DND-41 (cell line): ENCODE results near the gene ANKRD39.

ENCODE experiments used
- ATAC-seq: fragments of 200-7000 bp; cut with Tn5 transposase; 3 replicates; pipeline ENCODE4 v1.9.1; 2021; ENCODE audit warnings: low read depth; ENCODE audit not compliant: insufficient read depth
- DNase-seq: peaks from one replicate; pipeline ENCODE4 v3.0.0-alpha.2; 2020
- H2AFZ ChIP-seq: 2 replicates; pipeline ENCODE4 v1.6.0; 2012; ENCODE audit warnings: low read depth, low read length
- H3K27ac ChIP-seq: 2 replicates; pipeline ENCODE4 v1.5.1; 2012; ENCODE audit warnings: low read length, inconsistent platforms
- H3K27me3 ChIP-seq: fragments of 200-600 bp; sonication (generic); 2 replicates; pipeline ENCODE4 v1.6.0; 2012; ENCODE audit warnings: low read length, mild to moderate bottlenecking, inconsistent platforms; ENCODE audit not compliant: insufficient read depth, poor library complexity
- H3K36me3 ChIP-seq: 2 replicates; pipeline ENCODE4 v1.5.1; 2012; ENCODE audit warnings: low read length, inconsistent platforms; ENCODE audit not compliant: insufficient read depth
- H3K4me1 ChIP-seq: 2 replicates; pipeline ENCODE4 v1.5.1; 2012; ENCODE audit warnings: mild to moderate bottlenecking, low read length; ENCODE audit not compliant: insufficient read depth
- H3K4me2 ChIP-seq: 2 replicates; pipeline ENCODE4 v1.6.0; 2012; ENCODE audit warnings: mild to moderate bottlenecking, moderate library complexity, low read length, inconsistent platforms; ENCODE audit not compliant: insufficient read depth
- H3K4me3 ChIP-seq, 2 experiments: fragments of 200-600 bp in 1 of 2; shearing (Covaris generic) in 1 of 2; 2 replicates each; pipeline ENCODE4 v1.5.1; 2012 to 2016; ENCODE audit warnings: inconsistent platforms in 2 of 2, low read length in 2 of 2, mild to moderate bottlenecking in 2 of 2, low read depth in 1 of 2, moderate library complexity in 1 of 2
- H3K79me2 ChIP-seq: 2 replicates; pipeline ENCODE4 v1.6.0; 2012; ENCODE audit warnings: low read length, inconsistent platforms; ENCODE audit not compliant: insufficient read depth
- H3K9ac ChIP-seq: 2 replicates; pipeline ENCODE4 v1.6.0; 2012; ENCODE audit warnings: low read depth, mild to moderate bottlenecking, inconsistent platforms, low read length, moderate library complexity
- H3K9me3 ChIP-seq: 2 replicates; pipeline ENCODE4 v1.5.1; 2012; ENCODE audit warnings: low read length, moderate library complexity, mild to moderate bottlenecking, inconsistent platforms; ENCODE audit not compliant: insufficient read depth, severe bottlenecking
- H4K20me1 ChIP-seq: 2 replicates; pipeline ENCODE4 v1.6.0; 2012; ENCODE audit warnings: low read length; ENCODE audit not compliant: insufficient read depth
- CTCF ChIP-seq: IDR thresholded peaks from 2 replicates; pipeline ENCODE4 v1.5.1; 2012; ENCODE audit warnings: borderline replicate concordance, low read length, moderate library complexity, mild to moderate bottlenecking; ENCODE audit not compliant: poor library complexity, severe bottlenecking; ENCODE audit errors: extremely low read depth
- EZH2 ChIP-seq: IDR thresholded peaks from 3 replicates; pipeline ENCODE4 v1.6.1; 2012; ENCODE audit warnings: borderline replicate concordance, low read depth, mild to moderate bottlenecking, moderate library complexity, low read length, inconsistent platforms; ENCODE audit not compliant: severe bottlenecking

ANKRD39 gene

GRCh38 chr2:96852667-96853066, 5.1 kb downstream of the ANKRD39 start:
- peaks cover 20% of the 10 kb centered on the region for H3K4me1 ChIP-seq
- no peak overlapping the region for H3K4me3 ChIP-seq
- TF ChIP-seq CTCF: no peak
- no peak for TF ChIP-seq EZH2
- H3K9ac ChIP-seq: no peak overlapping the region
- no peaks in the 10 kb centered on the region for H3K9me3 ChIP-seq
- peaks cover 36% of the 10 kb centered on the region for H3K79me2 ChIP-seq
- H2AFZ ChIP-seq: no peak overlapping the region
- no peak for DNase-seq
- no peak overlapping the region for H3K27ac ChIP-seq
- no peak overlapping the region for H3K4me2 ChIP-seq
- no peaks in the 10 kb centered on the region; the same call in 1 of the 2 replicates for H4K20me1 ChIP-seq
- no peaks in the 10 kb centered on the region for H3K27me3 ChIP-seq
- no peak for ATAC-seq
- peaks cover 54% of the 10 kb centered on the region for H3K36me3 ChIP-seq

GRCh38 chr2:96848264-96848663, 9.6 kb downstream of the ANKRD39 start:
- H3K27me3 ChIP-seq: no peaks in the 10 kb centered on the region
- no peak overlapping the region; the same call in 1 of the 2 replicates for H3K9ac ChIP-seq
- H2AFZ ChIP-seq: no peak overlapping the region
- DNase-seq: no peak
- no peaks in the 10 kb centered on the region for H3K9me3 ChIP-seq
- H3K27ac ChIP-seq: no peak overlapping the region
- 0 out of 2 replicates have a peak, but pooled peaks cover 2% of the 10 kb centered on the region for H3K79me2 ChIP-seq
- no peak for TF ChIP-seq EZH2
- TF ChIP-seq CTCF: no peak
- H4K20me1 ChIP-seq: no peaks in the 10 kb centered on the region; the same call in 1 of the 2 replicates
- H3K4me3 ChIP-seq: no peak overlapping the region
- no peak for ATAC-seq
- H3K4me1 ChIP-seq: no peaks in the 10 kb centered on the region
- no peak overlapping the region for H3K4me2 ChIP-seq
- H3K36me3 ChIP-seq: peaks cover 55% of the 10 kb centered on the region

- TF ChIP-seq CTCF (no peak), EZH2 (no peak)
- Histone ChIP-seq H3K79me2 (no peaks in the 10 kb centered on the region), H3K4me3 (no peak overlapping the region), H3K27me3 (no peaks in the 10 kb centered on the region), H3K9me3 (no peaks in the 10 kb centered on the region), H3K36me3 (peaks cover 52% of the 10 kb centered on the region), H4K20me1 (no peaks in the 10 kb centered on the region; the same call in none of the 2 replicates), H3K4me2 (no peak overlapping the region), H3K9ac (no peak overlapping the region), H3K4me1 (no peaks in the 10 kb centered on the region), H3K27ac (no peak overlapping the region), H2AFZ (no peak overlapping the region)
- ATAC-seq: no peak
- no peak for DNase-seq
Measured at GRCh38 chr2:96847586-96847985, 10.2 kb downstream of the ANKRD39 start.

- no peaks in the 10 kb centered on the region for H3K79me2 ChIP-seq
- no peaks in the 10 kb centered on the region for H3K4me1 ChIP-seq
- no peak overlapping the region for H3K27ac ChIP-seq
- no peaks in the 10 kb centered on the region; the same call in none of the 2 replicates for H4K20me1 ChIP-seq
- H3K36me3 ChIP-seq: peaks cover 49% of the 10 kb centered on the region
- H3K9me3 ChIP-seq: no peaks in the 10 kb centered on the region
- H3K4me3 ChIP-seq: no peak overlapping the region
- no peaks in the 10 kb centered on the region for H3K27me3 ChIP-seq
- H3K4me2 ChIP-seq: no peak overlapping the region
- H3K9ac ChIP-seq: no peak overlapping the region
- TF ChIP-seq EZH2: no peak
- no peak for TF ChIP-seq CTCF
- no peak for ATAC-seq
- no peak overlapping the region for H2AFZ ChIP-seq
- DNase-seq: no peak
Measured at GRCh38 chr2:96846825-96847224, 11.0 kb downstream of the ANKRD39 start.
